ENCODE results near the gene ZNF792. TPM values are rescaled to one million over a fixed set of nuclear protein-coding genes. Genes with fewer than 3 reads are reported as not detected.
"Not testable (repeated sequence)": the region's sequence is repeated elsewhere in the genome, so short reads cannot be mapped to it uniquely, and the experiment has no call there.

The ZNF792 gene
- total RNA-seq, 4 donors from 2014 or later: 2.8 to 6.7 (median 4.7) TPM

GRCh38 chr19:34994643-34995541 lies 30.9 kb upstream of the ZNF792 start:
- intact Hi-C loops (cut with DNase I; ENCODE audit: low total_unique reads): no loop called here
- no peak overlapping the region for H3K4me3 ChIP-seq (ENCODE audit: low read depth, poor library complexity, severe bottlenecking)
- no peak for TF ChIP-seq CTCF (IDR thresholded peaks at IDR 0.05)
- no peak for TF ChIP-seq POLR2A (IDR thresholded peaks at IDR 0.05)
- DNase-seq (ENCODE audit: low spot score in 2 of 2): no peak
- WGBS, 2 donors: 76 to 85% methylated on average over 17 of the region's 17 CpGs

- intact Hi-C loops (cut with DNase I; ENCODE audit: low total_unique reads): no loop called here
- 65 to 89% methylated on average over 9 of the region's 9 CpGs for WGBS, 2 donors
- no peak for TF ChIP-seq CTCF (IDR thresholded peaks at IDR 0.05)
- TF ChIP-seq POLR2A (IDR thresholded peaks at IDR 0.05): no peak
- no peak overlapping the region for H3K4me3 ChIP-seq (ENCODE audit: low read depth, poor library complexity, severe bottlenecking)
- DNase-seq (ENCODE audit: low spot score in 2 of 2): no peak
Measured at GRCh38 chr19:34994286-34994642, 30.2 kb upstream of the ZNF792 start.

- 93 to 95% methylated on average over 7 of the region's 7 CpGs for WGBS, 2 donors
- H3K4me3 ChIP-seq (ENCODE audit: low read depth, poor library complexity, severe bottlenecking); DNase-seq (ENCODE audit: low spot score in 2 of 2); intact Hi-C loops (cut with DNase I; ENCODE audit: low total_unique reads): not testable (repeated sequence)
Measured at GRCh38 chr19:34992582-34992981, 28.6 kb upstream of the ZNF792 start.

GRCh38 chr19:34991542-34992333 lies 27.7 kb upstream of the ZNF792 start:
- intact Hi-C loops (cut with DNase I; ENCODE audit: low total_unique reads): no loop called here
- DNase-seq (ENCODE audit: low spot score in 2 of 2): no peak
- 86 to 95% methylated on average over 8 of the region's 8 CpGs for WGBS, 2 donors
- H3K4me3 ChIP-seq (ENCODE audit: low read depth, poor library complexity, severe bottlenecking): no peak overlapping the region
- TF ChIP-seq CTCF (IDR thresholded peaks at IDR 0.05) (no peak), POLR2A (IDR thresholded peaks at IDR 0.05) (no peak)

GRCh38 chr19:34990578-34991192 lies 26.7 kb upstream of the ZNF792 start:
- TF ChIP-seq CTCF (IDR thresholded peaks at IDR 0.05): no peak
- TF ChIP-seq POLR2A (IDR thresholded peaks at IDR 0.05): no peak
- intact Hi-C loops (cut with DNase I; ENCODE audit: low total_unique reads): no loop called here
- no peak for DNase-seq (ENCODE audit: low spot score in 2 of 2)
- 62 to 71% methylated on average over 13 of the region's 13 CpGs for WGBS, 2 donors
- H3K4me3 ChIP-seq (ENCODE audit: low read depth, poor library complexity, severe bottlenecking): no peak overlapping the region

- DNase-seq (ENCODE audit: low spot score in 2 of 2): no peak
- WGBS, 2 donors: 52 to 66% methylated on average over 6 of the region's 6 CpGs
- TF ChIP-seq CTCF (IDR thresholded peaks at IDR 0.05) (no peak), POLR2A (IDR thresholded peaks at IDR 0.05) (no peak)
- no peak overlapping the region for H3K4me3 ChIP-seq (ENCODE audit: low read depth, poor library complexity, severe bottlenecking)
- intact Hi-C loops (cut with DNase I; ENCODE audit: low total_unique reads): no loop called here
Measured at GRCh38 chr19:34989298-34989697, 25.3 kb upstream of the ZNF792 start.
